H9 (cell line): ENCODE measurements around the gene COL18A1. TPM values are rescaled to one million over a fixed set of nuclear protein-coding genes. Genes with fewer than 3 reads are reported as not detected.

Experiments
- DNase-seq: peaks from one replicate; pipeline ENCODE4 v3.0.0-alpha.2; 2017
- H2AFZ ChIP-seq: one replicate; pipeline ENCODE4 v1.6.1; 2013; ENCODE audit warnings: mild to moderate bottlenecking, low read length, control low read depth, moderate library complexity
- H2AK5ac ChIP-seq: 2 replicates; pipeline ENCODE4 v1.6.1; 2013; ENCODE audit warnings: low read length, control low read depth, mixed read lengths; ENCODE audit not compliant: insufficient read length
- H2BK120ac ChIP-seq: one replicate; pipeline ENCODE4 v1.6.1; 2013; ENCODE audit warnings: low read depth, mild to moderate bottlenecking, low read length, control low read depth, inconsistent platforms; ENCODE audit not compliant: poor library complexity, severe bottlenecking
- H2BK12ac ChIP-seq: 2 replicates; pipeline ENCODE4 v1.6.1; 2013; ENCODE audit warnings: low read length, control low read depth, mixed read lengths, low read depth; ENCODE audit not compliant: insufficient read length
- H2BK15ac ChIP-seq: 2 replicates; pipeline ENCODE4 v1.6.1; 2013; ENCODE audit warnings: low read depth, low read length, control low read depth
- H2BK20ac ChIP-seq: one replicate; pipeline ENCODE4 v1.6.1; 2013; ENCODE audit warnings: low read depth, mild to moderate bottlenecking, low read length, control low read depth, inconsistent platforms; ENCODE audit not compliant: poor library complexity, severe bottlenecking
- H2BK5ac ChIP-seq: 2 replicates; pipeline ENCODE4 v1.6.1; 2013; ENCODE audit warnings: low read length, control low read depth, mixed read lengths; ENCODE audit not compliant: insufficient read length
- H3K14ac ChIP-seq: 2 replicates; pipeline ENCODE4 v1.6.1; 2013; ENCODE audit warnings: low read length, control low read depth; ENCODE audit not compliant: insufficient read depth
- H3K18ac ChIP-seq: 2 replicates; pipeline ENCODE4 v1.6.1; 2013; ENCODE audit warnings: low read depth, mild to moderate bottlenecking, mixed read lengths, low read length, control low read depth; ENCODE audit not compliant: insufficient read length
- H3K23ac ChIP-seq: 2 replicates; pipeline ENCODE4 v1.6.1; 2013; ENCODE audit warnings: low read length, control low read depth, mixed read lengths, low read depth; ENCODE audit not compliant: insufficient read length
- H3K23me2 ChIP-seq: 2 replicates; pipeline ENCODE4 v1.6.1; 2013; ENCODE audit warnings: low read depth, mild to moderate bottlenecking, mixed read lengths, low read length, control low read depth; ENCODE audit not compliant: insufficient read length, poor library complexity, severe bottlenecking
- H3K27ac ChIP-seq: 2 replicates; pipeline ENCODE4 v1.5.1; 2013; ENCODE audit warnings: low read length, control low read depth, mixed read lengths, low read depth; ENCODE audit not compliant: insufficient read length
- H3K27me3 ChIP-seq: 2 replicates; pipeline ENCODE4 v1.6.1; 2013; ENCODE audit warnings: low read length, control low read depth, inconsistent platforms; ENCODE audit not compliant: insufficient read depth
- H3K4ac ChIP-seq: 2 replicates; pipeline ENCODE4 v1.6.1; 2013; ENCODE audit warnings: low read depth, mild to moderate bottlenecking, control low read depth, inconsistent platforms, low read length, moderate library complexity
- H3K4me1 ChIP-seq: 2 replicates; pipeline ENCODE4 v1.6.1; 2013; ENCODE audit warnings: low read length, control low read depth, inconsistent platforms; ENCODE audit not compliant: insufficient read depth
- H3K4me2 ChIP-seq: 2 replicates; pipeline ENCODE4 v1.6.1; 2013; ENCODE audit warnings: low read length, control low read depth, mixed read lengths; ENCODE audit not compliant: insufficient read length, insufficient read depth
- H3K56ac ChIP-seq: 2 replicates; pipeline ENCODE4 v1.6.1; 2013; ENCODE audit warnings: low read depth, mild to moderate bottlenecking, mixed read lengths, low read length, control low read depth; ENCODE audit not compliant: insufficient read length
- H3K79me1 ChIP-seq: 2 replicates; pipeline ENCODE4 v1.6.1; 2013; ENCODE audit warnings: low read depth, mild to moderate bottlenecking, moderate library complexity, low read length, control low read depth, inconsistent platforms; ENCODE audit not compliant: insufficient read depth, poor library complexity, severe bottlenecking
- H3K79me2 ChIP-seq: 2 replicates; pipeline ENCODE4 v1.6.1; 2013; ENCODE audit warnings: low read length, control low read depth, inconsistent platforms; ENCODE audit not compliant: insufficient read depth
- H3K9ac ChIP-seq: 2 replicates; pipeline ENCODE4 v1.6.1; 2013; ENCODE audit warnings: low read length, control low read depth, mixed read lengths; ENCODE audit not compliant: insufficient read length; ENCODE audit errors: extremely low read depth
- H3K9me3 ChIP-seq: one replicate; pipeline ENCODE4 v1.6.1; 2013; ENCODE audit warnings: low read depth, low read length, inconsistent platforms; ENCODE audit not compliant: control insufficient read depth
- H3T11ph ChIP-seq: one replicate; pipeline ENCODE4 v1.6.1; 2013; ENCODE audit warnings: mild to moderate bottlenecking, low read length, control low read depth, inconsistent platforms
- H4K20me1 ChIP-seq: one replicate; pipeline ENCODE4 v1.6.1; 2013; ENCODE audit not compliant: control insufficient read depth, insufficient read length, insufficient read depth
- H4K5ac ChIP-seq: 2 replicates; pipeline ENCODE4 v1.6.1; 2013; ENCODE audit warnings: low read depth, mild to moderate bottlenecking, mixed read lengths, low read length, control low read depth; ENCODE audit not compliant: insufficient read length
- H4K8ac ChIP-seq: replicated peaks from 2 replicates; pipeline ENCODE4 v1.6.1; 2013; ENCODE audit warnings: low read length, control low read depth, mixed read lengths, low read depth; ENCODE audit not compliant: insufficient read length
- H4K91ac ChIP-seq: 2 replicates; pipeline ENCODE4 v1.6.1; 2013; ENCODE audit warnings: low read depth, mild to moderate bottlenecking, moderate library complexity, mixed read lengths, low read length, control low read depth; ENCODE audit not compliant: insufficient read length
- H3K27ac Mint-ChIP-seq, 3 experiments: 2 replicates in 2 of 3; 3 replicates in 1 of 3; pipeline ENCODE4 v1.8.0; 2020 to 2021; ENCODE audit warnings: mixed read lengths in 3 of 3, mild to moderate bottlenecking in 1 of 3, moderate library complexity in 1 of 3
- H3K27me3 Mint-ChIP-seq: 2 replicates; pipeline ENCODE4 v1.8.0; 2021; ENCODE audit warnings: low read depth, mild to moderate bottlenecking, moderate library complexity, mixed read lengths
- H3K36me3 Mint-ChIP-seq, 3 experiments: 2 replicates in 2 of 3; 3 replicates in 1 of 3; pipeline ENCODE4 v1.8.0; 2020 to 2021; ENCODE audit warnings: low read depth in 3 of 3, mixed read lengths in 3 of 3; ENCODE audit not compliant: insufficient read depth in 1 of 3
- H3K4me1 Mint-ChIP-seq, 2 experiments: 2 replicates each; pipeline ENCODE4 v1.8.0; 2020; ENCODE audit warnings: mixed read lengths in 2 of 2
- H3K4me3 Mint-ChIP-seq, 2 experiments: 2 replicates in 1 of 2; 3 replicates in 1 of 2; pipeline ENCODE4 v1.8.0; 2020 to 2021; ENCODE audit warnings: mild to moderate bottlenecking in 2 of 2, mixed read lengths in 2 of 2, moderate library complexity in 1 of 2
- H3K9me3 Mint-ChIP-seq, 2 experiments: 2 replicates in 1 of 2; 3 replicates in 1 of 2; pipeline ENCODE4 v1.8.0; 2020; ENCODE audit warnings: mild to moderate bottlenecking in 2 of 2, mixed read lengths in 2 of 2, moderate library complexity in 1 of 2
- WGBS: extraction: QIAGEN DNeasy Blood & Tissue Kit; methylation state at CpG from one replicate; pipeline ENCODE4 v1.1.7; 2013; ENCODE audit warnings: missing lambda C conversion rate, low lambda C conversion rate, mixed read lengths; ENCODE audit not compliant: insufficient read length; ENCODE audit errors: extremely low coverage; 5-methylcytosine and 5-hydroxymethylcytosine counted together
- total RNA-seq: library from RNA; stranded (reverse); gene quantifications from 2 replicates; pipeline ENCODE4 v1.2.1, GENCODE V29; 2021
- TF ChIP-seq, protein P1 (sequence below): fragments of 200-600 bp; sonication (generic); conservative IDR thresholded peaks from 3 replicates; pipeline ENCODE4 v1.8.0; 2021; ENCODE audit warnings: antibody characterized with exemption, mild to moderate bottlenecking

Gene COL18A1
- total RNA-seq, 1 experiment from 2014 or later, result 232 TPM

DNA sequence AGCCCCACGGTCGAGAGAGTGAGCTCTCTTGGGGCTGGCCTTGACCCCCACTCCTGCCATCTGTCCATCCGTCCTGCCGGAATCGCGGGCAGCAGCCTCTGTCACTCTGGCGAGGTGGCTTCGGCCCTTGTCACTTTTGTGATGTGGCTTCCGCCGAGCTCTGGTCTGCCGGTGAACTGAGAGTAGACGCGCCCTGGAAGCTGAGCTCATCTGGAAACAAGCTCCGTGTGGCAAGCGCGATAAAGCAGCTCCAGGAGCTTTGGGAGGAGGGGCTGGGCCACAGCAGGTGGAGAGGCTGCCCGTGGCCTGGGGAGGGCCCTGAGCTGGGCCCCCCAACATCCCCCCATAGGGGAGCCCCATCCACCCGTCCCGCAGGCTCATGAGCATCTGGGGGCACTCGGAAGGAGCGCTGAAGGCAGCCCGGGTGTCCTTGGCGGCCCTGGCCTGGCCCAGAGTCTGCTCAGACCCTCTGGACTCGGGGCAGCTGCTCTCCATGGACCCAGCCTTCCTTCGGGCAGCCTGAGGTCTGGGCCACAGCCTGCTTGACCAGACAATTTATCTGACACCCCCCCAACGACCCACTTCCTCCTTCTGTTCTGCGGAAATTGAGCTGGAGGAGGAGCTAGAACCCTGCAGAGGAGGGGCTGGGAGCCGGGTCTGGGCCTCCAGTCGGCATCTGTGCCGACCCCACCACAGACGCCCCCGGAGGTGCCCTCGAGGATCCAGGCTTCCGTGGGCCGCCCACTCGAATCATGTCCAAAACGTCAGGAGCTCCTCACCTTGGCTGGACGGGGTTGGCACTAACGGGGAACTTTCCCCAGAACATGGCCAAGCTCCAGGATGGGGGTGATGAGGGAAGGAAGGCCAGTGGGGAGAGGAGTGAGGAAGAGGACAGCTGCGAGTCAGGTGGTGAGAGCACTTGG is 78.2 kb downstream of the COL18A1 start:
- Histone ChIP-seq H2BK120ac (no peak overlapping the region), H4K91ac (no peak overlapping the region), H3K56ac (no peak overlapping the region), H2AFZ (no peak overlapping the region), H3K9me3 (no peaks in the 10 kb centered on the region), H3K4me1 (no peaks in the 10 kb centered on the region), H3K27me3 (no peaks in the 10 kb centered on the region), H2AK5ac (no peak overlapping the region), H4K8ac (no peak overlapping the region), H3K27ac (no peak overlapping the region), H3K4me2 (no peak overlapping the region), H3T11ph (no peak overlapping the region), H2BK5ac (no peak overlapping the region), H3K4ac (no peak overlapping the region), H3K9ac (no peak overlapping the region), H4K5ac (no peak overlapping the region), H3K79me1 (no peaks in the 10 kb centered on the region), H3K23me2 (no peaks in the 10 kb centered on the region), H2BK20ac (no peak overlapping the region), H3K14ac (no peak overlapping the region), H3K79me2 (no peaks in the 10 kb centered on the region), H3K23ac (no peak overlapping the region), H2BK12ac (no peak overlapping the region), H3K18ac (no peak overlapping the region), H4K20me1 (no peaks in the 10 kb centered on the region), H2BK15ac (no peak overlapping the region)
- H3K4me1 Mint-ChIP-seq, result peaks cover 6 to 10% of the 10 kb centered on the region in 2 experiments
- peaks cover 0 to 2% of the 10 kb centered on the region in 2 experiments; a peak in 1 of 5 replicates for H3K9me3 Mint-ChIP-seq
- WGBS, result no CpG with 5 or more reads among the region's 40 CpGs
- TF ChIP-seq, protein P1, sequence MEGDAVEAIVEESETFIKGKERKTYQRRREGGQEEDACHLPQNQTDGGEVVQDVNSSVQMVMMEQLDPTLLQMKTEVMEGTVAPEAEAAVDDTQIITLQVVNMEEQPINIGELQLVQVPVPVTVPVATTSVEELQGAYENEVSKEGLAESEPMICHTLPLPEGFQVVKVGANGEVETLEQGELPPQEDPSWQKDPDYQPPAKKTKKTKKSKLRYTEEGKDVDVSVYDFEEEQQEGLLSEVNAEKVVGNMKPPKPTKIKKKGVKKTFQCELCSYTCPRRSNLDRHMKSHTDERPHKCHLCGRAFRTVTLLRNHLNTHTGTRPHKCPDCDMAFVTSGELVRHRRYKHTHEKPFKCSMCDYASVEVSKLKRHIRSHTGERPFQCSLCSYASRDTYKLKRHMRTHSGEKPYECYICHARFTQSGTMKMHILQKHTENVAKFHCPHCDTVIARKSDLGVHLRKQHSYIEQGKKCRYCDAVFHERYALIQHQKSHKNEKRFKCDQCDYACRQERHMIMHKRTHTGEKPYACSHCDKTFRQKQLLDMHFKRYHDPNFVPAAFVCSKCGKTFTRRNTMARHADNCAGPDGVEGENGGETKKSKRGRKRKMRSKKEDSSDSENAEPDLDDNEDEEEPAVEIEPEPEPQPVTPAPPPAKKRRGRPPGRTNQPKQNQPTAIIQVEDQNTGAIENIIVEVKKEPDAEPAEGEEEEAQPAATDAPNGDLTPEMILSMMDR, result no peak
- DNase-seq, result no peak
- H3K4me3 Mint-ChIP-seq, result no peak overlapping the region
- peak overlapping the region in 1 of 3 experiments; percentile 52; a peak in 1 of 7 replicates for H3K27ac Mint-ChIP-seq
- H3K27me3 Mint-ChIP-seq, result no peaks in the 10 kb centered on the region
- H3K36me3 Mint-ChIP-seq, result peaks cover 31 to 70% (median 48%) of the 10 kb centered on the region in 3 experiments
